NCI-H2171 (cell line): ENCODE measurements around the gene FNDC5.

Experiments
- DNase-seq: peaks from one replicate; lab custom pipeline; 2025; lab: John Stamatoyannopoulos, UW

Gene FNDC5

GRCh38 chr1:32897082-32898049 lies 26.7 kb upstream of the FNDC5 start:
- no peak for DNase-seq

GRCh38 chr1:32896451-32896850 lies 25.7 kb upstream of the FNDC5 start:
- DNase-seq = no peak

- no peak for DNase-seq
These were observed 24.9 kb upstream of the FNDC5 start for GRCh38 chr1:32895325-32896215.

GRCh38 chr1:32894681-32895080 lies 24.0 kb upstream of the FNDC5 start:
- DNase-seq = no peak

GRCh38 chr1:32894019-32894600 lies 23.4 kb upstream of the FNDC5 start:
- peak; percentile 45 for DNase-seq

- peak; percentile 58 for DNase-seq
These were observed 22.7 kb upstream of the FNDC5 start for GRCh38 chr1:32893198-32894018.

- peak; percentile 67 for DNase-seq
These were observed 21.9 kb upstream of the FNDC5 start for GRCh38 chr1:32892368-32893197.

GRCh38 chr1:32891630-32892029 lies 20.9 kb upstream of the FNDC5 start:
- no peak for DNase-seq

- DNase-seq = no peak
These were observed 20.5 kb upstream of the FNDC5 start for GRCh38 chr1:32891241-32891570.

- DNase-seq = no peak
These were observed 20.0 kb upstream of the FNDC5 start for GRCh38 chr1:32890516-32891240.

- no peak for DNase-seq
These were observed 19.1 kb upstream of the FNDC5 start for GRCh38 chr1:32889731-32890278.

GRCh38 chr1:32888677-32889420 lies 18.1 kb upstream of the FNDC5 start:
- no peak for DNase-seq

GRCh38 chr1:32888134-32888533 lies 17.4 kb upstream of the FNDC5 start:
- no peak for DNase-seq

GRCh38 chr1:32887623-32888022 lies 16.9 kb upstream of the FNDC5 start:
- no peak for DNase-seq

- no peak for DNase-seq
These were observed 16.2 kb upstream of the FNDC5 start for GRCh38 chr1:32886828-32887414.

GRCh38 chr1:32886004-32886827 lies 15.5 kb upstream of the FNDC5 start, which contains the start of gene HPCA:
Gene HPCA, plus strand, starts transcription at chr1:32886491. Its CDS starts 2,408 bp downstream, at chr1:32888899.
- peak; percentile 66 for DNase-seq

GRCh38 chr1:32885676-32886003 lies 14.9 kb upstream of the FNDC5 start:
- peak; percentile 69 for DNase-seq

GRCh38 chr1:32884726-32885125 lies 14.0 kb upstream of the FNDC5 start:
- peak; percentile 86 for DNase-seq
